Keratinocyte (primary cell): ENCODE measurements around the gene PTPRR. TPM values are rescaled to one million over a fixed set of nuclear protein-coding genes. Genes with fewer than 3 reads are reported as not detected.

Experiments used
- DNase-seq: peaks from one replicate; pipeline ENCODE4 v3.0.0-alpha.2; 2011; ENCODE audit warnings: low read depth, missing footprints, low spot score
- FAIRE-seq: peaks from 2 replicates; lab custom pipeline; 2011; peaks lifted over from hg19 to GRCh38; lab: Jason Lieb, UNC
- H2AFZ ChIP-seq: 2 replicates; pipeline ENCODE4 v1.6.0; 2012; ENCODE audit warnings: low read length, control low read depth, inconsistent platforms; ENCODE audit not compliant: control insufficient read depth
- H3K27ac ChIP-seq: 2 replicates; pipeline ENCODE4 v1.5.1; 2011; ENCODE audit warnings: low read length; ENCODE audit not compliant: control insufficient read depth, insufficient read depth
- H3K27me3 ChIP-seq: 3 replicates; pipeline ENCODE4 v1.6.0; 2011; ENCODE audit warnings: low read length; ENCODE audit not compliant: control insufficient read depth, insufficient read depth; ENCODE audit errors: extremely low read depth
- H3K36me3 ChIP-seq, 2 experiments: 2 replicates in 1 of 2; 3 replicates in 1 of 2; pipeline ENCODE4 v1.5.1; 2011; ENCODE audit warnings: low read length in 2 of 2, mild to moderate bottlenecking in 1 of 2; ENCODE audit not compliant: control insufficient read depth in 2 of 2, insufficient read depth in 2 of 2; ENCODE audit errors: extremely low read depth in 1 of 2
- H3K4me1 ChIP-seq: 3 replicates; pipeline ENCODE4 v1.5.1; 2011; ENCODE audit warnings: low read length; ENCODE audit not compliant: control insufficient read depth, insufficient read depth; ENCODE audit errors: extremely low read depth
- H3K4me2 ChIP-seq: 3 replicates; pipeline ENCODE4 v1.6.0; 2011; ENCODE audit warnings: low read depth, low read length; ENCODE audit not compliant: control insufficient read depth, insufficient read depth; ENCODE audit errors: extremely low read depth
- H3K4me3 ChIP-seq, 3 experiments: fragments of 200-600 bp in 1 of 3; sonication (generic) in 1 of 3; 2 replicates in 2 of 3; 3 replicates in 1 of 3; pipeline ENCODE4 v1.5.1; 2011 to 2016; ENCODE audit warnings: low read length in 3 of 3, mild to moderate bottlenecking in 3 of 3, control low read depth in 2 of 3, inconsistent platforms in 1 of 3, low read depth in 1 of 3, mixed read lengths in 1 of 3, mixed run types in 1 of 3, moderate library complexity in 1 of 3; ENCODE audit not compliant: control insufficient read depth in 2 of 3, insufficient read depth in 2 of 3; ENCODE audit errors: extremely low read depth in 1 of 3
- H3K79me2 ChIP-seq: 2 replicates; pipeline ENCODE4 v1.6.0; 2012; ENCODE audit warnings: low read length; ENCODE audit not compliant: control insufficient read depth, insufficient read depth
- H3K9ac ChIP-seq: 3 replicates; pipeline ENCODE4 v1.6.0; 2011; ENCODE audit warnings: low read length; ENCODE audit not compliant: control insufficient read depth, insufficient read depth; ENCODE audit errors: extremely low read depth
- H3K9me1 ChIP-seq: 3 replicates; pipeline ENCODE4 v1.6.0; 2011; ENCODE audit warnings: low read length; ENCODE audit not compliant: control insufficient read depth, insufficient read depth; ENCODE audit errors: extremely low read depth
- H3K9me3 ChIP-seq: 2 replicates; pipeline ENCODE4 v1.5.1; 2012; ENCODE audit warnings: low read depth, low read length; ENCODE audit not compliant: control insufficient read depth
- H4K20me1 ChIP-seq: 3 replicates; pipeline ENCODE4 v1.6.0; 2011; ENCODE audit warnings: low read length; ENCODE audit not compliant: control insufficient read depth, insufficient read depth; ENCODE audit errors: extremely low read depth
- CTCF ChIP-seq, 3 experiments: IDR thresholded peaks in 1 of 3; conservative IDR thresholded peaks in 1 of 3; optimal IDR thresholded peaks in 1 of 3; 2 replicates in 2 of 3; 3 replicates in 1 of 3; pipeline versions ENCODE3 to v1.5.1; 2011; ENCODE audit warnings: low read length in 3 of 3, mild to moderate bottlenecking in 3 of 3, moderate library complexity in 2 of 3, control low read depth in 1 of 3, inconsistent platforms in 1 of 3; ENCODE audit not compliant: insufficient read depth in 2 of 3; ENCODE audit errors: extremely low read depth in 1 of 3
- EZH2 ChIP-seq: IDR thresholded peaks from one replicate; pipeline ENCODE4 v1.6.1; 2012; ENCODE audit warnings: inconsistent platforms, mild to moderate bottlenecking, low read length, moderate library complexity
- dilution Hi-C: fragments of 300-500 bp; cut with MboI; formaldehyde crosslinking; loops from one replicate; pipeline ENCODE4 v1.7.0; 2020; ENCODE audit warnings: low sequenced_read_pairs; ENCODE audit not compliant: extremely low pct_ligation_motif_present
- polyA plus RNA-seq, 5 experiments: library from polyadenylated mRNA; depleted of rRNA in 3 of 5; stranded (reverse) in 3 of 5; stranded (forward) in 1 of 5; unstranded in 1 of 5; fragments of >200 nt; gene quantifications; 1 replicate in 1 of 5; 2 replicates in 3 of 5; 3 replicates in 1 of 5; pipeline versions ENCODE4 v1.2.1 to v1.2.3, GENCODE V29; 2011 to 2012; ENCODE audit warnings: missing spikeins in 2 of 5, low read depth in 1 of 5, low replicate concordance in 1 of 5

Gene PTPRR
- polyA plus RNA-seq, 1 donor (not counting 4 experiments of a cell fraction or from before 2014, with no cell fraction given): 3.1 TPM

- Histone ChIP-seq H3K27me3 (no peaks in the 10 kb centered on the region), H3K4me2 (no peak overlapping the region), H3K9me3 (no peaks in the 10 kb centered on the region), H3K79me2 (no peaks in the 10 kb centered on the region), H3K27ac (no peak overlapping the region), H3K36me3 (no peaks in the 10 kb centered on the region), H2AFZ (no peak overlapping the region), H3K4me1 (no peaks in the 10 kb centered on the region), H4K20me1 (no peaks in the 10 kb centered on the region), H3K9ac (no peak overlapping the region), H3K4me3 (no peak overlapping the region), H3K9me1 (no peaks in the 10 kb centered on the region)
- no peak for DNase-seq
- no peak for TF ChIP-seq CTCF (optimal IDR thresholded peaks at IDR 0.05 in 1 of 3, IDR thresholded peaks at IDR 0.05 in 1 of 3, conservative IDR thresholded peaks at IDR 0.05 in 1 of 3; ENCODE audit: extremely low read depth in 1 of 3, insufficient read depth in 2 of 3, low read length in 3 of 3)
- FAIRE-seq: no peak
- dilution Hi-C loops: no loop called here
Observed at GRCh38 chr12:70619471-70620152, 300.9 kb downstream of the PTPRR start.

GRCh38 chr12:70618371-70618770 lies 302.2 kb downstream of the PTPRR start:
- no peak overlapping the region for H3K4me2 ChIP-seq
- FAIRE-seq (no peak), DNase-seq (no peak)
- H3K4me1 ChIP-seq: no peaks in the 10 kb centered on the region
- H2AFZ ChIP-seq: no peak overlapping the region
- H3K9me3 ChIP-seq: no peaks in the 10 kb centered on the region
- H3K4me3 ChIP-seq: no peak overlapping the region
- no peaks in the 10 kb centered on the region for H3K9me1 ChIP-seq
- no peak overlapping the region for H3K27ac ChIP-seq
- no peaks in the 10 kb centered on the region for H3K36me3 ChIP-seq
- TF ChIP-seq EZH2: no peak
- TF ChIP-seq CTCF (optimal IDR thresholded peaks at IDR 0.05 in 1 of 3, IDR thresholded peaks at IDR 0.05 in 1 of 3, conservative IDR thresholded peaks at IDR 0.05 in 1 of 3; ENCODE audit: extremely low read depth in 1 of 3, insufficient read depth in 2 of 3, low read length in 3 of 3): no peak
- H3K27me3 ChIP-seq: no peaks in the 10 kb centered on the region
- H4K20me1 ChIP-seq: no peaks in the 10 kb centered on the region
- dilution Hi-C loops: no loop called here
- no peaks in the 10 kb centered on the region for H3K79me2 ChIP-seq
- H3K9ac ChIP-seq: no peak overlapping the region
